Muscle layer of duodenum (tissue), 2 donors: ENCODE data around the gene PFKFB1.

Experiments used
- H3K27ac ChIP-seq: one replicate; pipeline ENCODE4 v1.7.0; 2013; ENCODE audit warnings: mild to moderate bottlenecking, low read length
- H3K27me3 ChIP-seq: one replicate; pipeline ENCODE4 v1.7.0; 2013; ENCODE audit warnings: low read depth, mild to moderate bottlenecking, control low read depth, low read length
- H3K36me3 ChIP-seq, 2 donors: one replicate each; pipeline ENCODE4 v1.7.0; 2013; ENCODE audit warnings: low read length in 2 of 2, control low read depth in 1 of 2, mild to moderate bottlenecking in 1 of 2; ENCODE audit not compliant: insufficient read depth in 2 of 2, control insufficient read depth in 1 of 2
- H3K4me1 ChIP-seq, 2 donors: one replicate each; pipeline ENCODE4 v1.7.0; 2013; ENCODE audit warnings: low read length in 2 of 2, mild to moderate bottlenecking in 2 of 2, control low read depth in 1 of 2, moderate library complexity in 1 of 2; ENCODE audit not compliant: insufficient read depth in 2 of 2, control insufficient read depth in 1 of 2
- H3K4me3 ChIP-seq, 2 donors: one replicate each; pipeline ENCODE4 v1.7.0; 2013; ENCODE audit warnings: low read length in 2 of 2, low read depth in 1 of 2, mild to moderate bottlenecking in 1 of 2
- H3K9me3 ChIP-seq, 2 donors: one replicate each; pipeline ENCODE4 v1.7.0; 2013; ENCODE audit warnings: low read length in 2 of 2, control low read depth in 1 of 2, mild to moderate bottlenecking in 1 of 2; ENCODE audit not compliant: control insufficient read depth in 1 of 2
- donor health status: healthy.

PFKFB1 gene

GRCh38 chrX:54935306-54935705 lies 58.7 kb downstream of the PFKFB1 start:
- Histone ChIP-seq H3K4me1 (no peaks in the 10 kb centered on the region), H3K9me3 (no peaks in the 10 kb centered on the region), H3K27me3 (no peaks in the 10 kb centered on the region), H3K36me3 (peaks cover 0 to under 1% of the 10 kb centered on the region in 2 donors), H3K27ac (no peak overlapping the region), H3K4me3 (no peak overlapping the region)

- peaks cover 0 to 4% of the 10 kb centered on the region in 2 donors for H3K36me3 ChIP-seq
- no peaks in the 10 kb centered on the region for H3K27me3 ChIP-seq
- no peak overlapping the region for H3K4me3 ChIP-seq
Measured at GRCh38 chrX:54934890-54935289, 59.1 kb downstream of the PFKFB1 start.

GRCh38 chrX:54934058-54934457 lies 59.9 kb downstream of the PFKFB1 start:
- H3K9me3 ChIP-seq: no peaks in the 10 kb centered on the region
- peaks cover 0 to 12% of the 10 kb centered on the region in 2 donors for H3K36me3 ChIP-seq
- no peaks in the 10 kb centered on the region for H3K27me3 ChIP-seq
- no peak overlapping the region for H3K27ac ChIP-seq
- no peak overlapping the region for H3K4me3 ChIP-seq
- no peaks in the 10 kb centered on the region for H3K4me1 ChIP-seq

More at GRCh38 chrX:54934890-54935289, 59.1 kb downstream of the PFKFB1 start:
- Histone ChIP-seq H3K9me3 (no peaks in the 10 kb centered on the region), H3K27ac (no peak overlapping the region), H3K4me1 (no peaks in the 10 kb centered on the region)

GRCh38 chrX:54933150-54933826 lies 60.7 kb downstream of the PFKFB1 start:
- no peak overlapping the region for H3K4me3 ChIP-seq
- no peaks in the 10 kb centered on the region for H3K9me3 ChIP-seq
- no peak overlapping the region for H3K27ac ChIP-seq
- H3K27me3 ChIP-seq: no peaks in the 10 kb centered on the region
- H3K4me1 ChIP-seq: no peaks in the 10 kb centered on the region
- peaks cover 0 to 20% of the 10 kb centered on the region in 2 donors for H3K36me3 ChIP-seq

GRCh38 chrX:54931107-54931506 lies 62.9 kb downstream of the PFKFB1 start:
- Histone ChIP-seq H3K36me3 (peaks cover 0 to 40% of the 10 kb centered on the region in 2 donors), H3K27me3 (no peaks in the 10 kb centered on the region), H3K9me3 (no peaks in the 10 kb centered on the region), H3K4me3 (no peak overlapping the region), H3K4me1 (no peaks in the 10 kb centered on the region), H3K27ac (no peak overlapping the region)

- Histone ChIP-seq H3K4me1 (no peaks in the 10 kb centered on the region), H3K36me3 (peaks cover 0 to 40% of the 10 kb centered on the region in 2 donors), H3K27me3 (no peaks in the 10 kb centered on the region), H3K27ac (no peak overlapping the region), H3K9me3 (no peaks in the 10 kb centered on the region), H3K4me3 (no peak overlapping the region)
Measured at GRCh38 chrX:54930291-54931049, 63.5 kb downstream of the PFKFB1 start.

DNA sequence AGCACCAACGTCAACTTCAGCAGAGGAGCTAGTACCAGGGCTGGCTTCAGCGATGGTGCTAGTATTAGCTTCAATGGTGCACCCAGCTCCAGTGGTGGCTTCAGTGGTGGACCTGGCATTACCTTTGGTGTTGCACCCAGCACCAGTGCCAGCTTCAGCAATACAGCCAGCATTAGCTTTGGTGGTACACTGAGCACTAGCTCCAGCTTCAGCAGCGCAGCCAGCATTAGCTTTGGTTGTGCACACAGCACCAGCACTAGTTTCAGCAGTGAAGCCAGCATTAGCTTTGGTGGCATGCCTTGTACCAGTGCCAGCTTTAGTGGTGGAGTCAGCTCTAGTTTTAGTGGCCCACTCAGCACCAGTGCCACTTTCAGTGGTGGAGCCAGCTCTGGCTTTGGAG lies 65.1 kb downstream of the PFKFB1 start:
- H3K27me3 ChIP-seq: no peaks in the 10 kb centered on the region
- H3K9me3 ChIP-seq: no peaks in the 10 kb centered on the region
- no peak overlapping the region for H3K27ac ChIP-seq
- no peaks in the 10 kb centered on the region for H3K4me1 ChIP-seq
- no peak overlapping the region for H3K4me3 ChIP-seq
- peaks cover 0 to 40% of the 10 kb centered on the region in 2 donors for H3K36me3 ChIP-seq

DNA sequence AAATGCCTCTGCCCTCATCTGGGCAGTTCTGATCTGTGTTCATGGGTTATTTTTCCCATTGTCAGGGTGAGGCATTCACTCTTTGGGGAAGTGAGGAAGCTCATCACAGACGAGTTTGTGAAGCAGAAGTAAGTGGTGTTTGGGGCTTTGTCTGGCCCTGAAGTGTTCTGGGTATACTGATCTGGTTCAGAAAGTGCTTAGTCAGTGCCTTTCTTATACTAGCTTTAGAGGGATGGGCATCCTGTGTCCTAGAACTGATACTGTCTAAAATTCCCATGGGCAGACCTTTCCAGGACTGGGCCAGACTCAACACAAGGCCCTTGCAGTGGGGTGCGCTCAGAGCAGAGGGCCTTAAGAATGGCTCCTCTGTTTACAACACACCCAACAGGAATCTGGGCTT lies 67.0 kb downstream of the PFKFB1 start:
- no peaks in the 10 kb centered on the region for H3K27me3 ChIP-seq
- peaks cover 0 to 40% of the 10 kb centered on the region in 2 donors for H3K36me3 ChIP-seq
- no peaks in the 10 kb centered on the region for H3K9me3 ChIP-seq
- H3K27ac ChIP-seq: no peak overlapping the region
- no peaks in the 10 kb centered on the region for H3K4me1 ChIP-seq
- H3K4me3 ChIP-seq: no peak overlapping the region

DNA sequence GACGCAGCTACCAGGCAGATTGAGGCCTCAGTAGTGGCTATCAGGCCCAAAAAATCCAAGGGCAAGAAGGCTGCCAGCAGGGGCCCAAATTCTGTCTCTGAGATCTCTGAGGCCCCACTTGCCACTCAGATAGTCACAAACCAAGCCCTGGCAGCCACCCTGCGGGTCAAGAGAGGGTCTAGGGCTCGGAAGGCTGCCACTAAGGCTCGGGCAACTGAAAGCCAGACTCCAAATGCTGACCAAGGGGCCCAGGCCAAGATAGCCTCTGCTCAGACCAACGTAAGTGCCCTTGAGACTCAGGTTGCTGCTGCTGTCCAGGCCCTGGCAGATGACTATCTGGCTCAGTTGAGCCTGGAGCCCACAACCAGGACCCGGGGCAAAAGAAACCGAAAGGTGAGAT lies 70.6 kb downstream of the PFKFB1 start:
- Histone ChIP-seq H3K27ac (no peak overlapping the region), H3K4me1 (no peaks in the 10 kb centered on the region), H3K4me3 (no peak overlapping the region), H3K27me3 (no peaks in the 10 kb centered on the region), H3K36me3 (peaks cover 0 to 21% of the 10 kb centered on the region in 2 donors), H3K9me3 (no peaks in the 10 kb centered on the region)

GRCh38 chrX:54922547-54922946 lies 71.4 kb downstream of the PFKFB1 start:
- Histone ChIP-seq H3K9me3 (no peaks in the 10 kb centered on the region), H3K27me3 (no peaks in the 10 kb centered on the region), H3K27ac (no peak overlapping the region), H3K36me3 (peaks cover 0 to 13% of the 10 kb centered on the region in 2 donors), H3K4me3 (no peak overlapping the region), H3K4me1 (no peaks in the 10 kb centered on the region)

GRCh38 chrX:54921427-54922021 lies 72.5 kb downstream of the PFKFB1 start:
- no peak overlapping the region for H3K27ac ChIP-seq
- no peaks in the 10 kb centered on the region for H3K4me1 ChIP-seq
- H3K36me3 ChIP-seq: peaks cover 0 to 3% of the 10 kb centered on the region in 2 donors
- H3K9me3 ChIP-seq: no peaks in the 10 kb centered on the region
- H3K4me3 ChIP-seq: peak overlapping the region; percentile 70 to 80
- no peaks in the 10 kb centered on the region for H3K27me3 ChIP-seq
